ENCODE measurements around the gene HMGCS2.

HMGCS2 gene

GRCh38 chr1:119773711-119774241 is 5.1 kb upstream of the HMGCS2 start:
- H3K27ac ChIP-seq (ENCODE audit: low read length): no peak overlapping the region
- no peaks in the 10 kb centered on the region for H3K36me3 ChIP-seq (ENCODE audit: control insufficient read depth, low read depth, low read length)
- peaks cover 6% of the 10 kb centered on the region for H3K4me1 ChIP-seq (ENCODE audit: control insufficient read depth, low read depth, low read length)
- H3K9me3 ChIP-seq (ENCODE audit: control insufficient read depth, low read depth, low read length): no peaks in the 10 kb centered on the region
- no peak overlapping the region for H3K4me3 ChIP-seq (ENCODE audit: low read length)
- no peak overlapping the region for H3K9ac ChIP-seq (ENCODE audit: low read length)
- no peaks in the 10 kb centered on the region for H3K27me3 ChIP-seq (ENCODE audit: control insufficient read depth, insufficient read depth, low read length)

GRCh38 chr1:119772298-119772697 is 3.6 kb upstream of the HMGCS2 start:
- Histone ChIP-seq H3K36me3 (ENCODE audit: control insufficient read depth, low read depth, low read length) (no peaks in the 10 kb centered on the region), H3K4me3 (ENCODE audit: low read length) (no peak overlapping the region), H3K9ac (ENCODE audit: low read length) (no peak overlapping the region), H3K27ac (ENCODE audit: low read length) (no peak overlapping the region), H3K4me1 (ENCODE audit: control insufficient read depth, low read depth, low read length) (peaks cover 6% of the 10 kb centered on the region), H3K27me3 (ENCODE audit: control insufficient read depth, insufficient read depth, low read length) (no peaks in the 10 kb centered on the region), H3K9me3 (ENCODE audit: control insufficient read depth, low read depth, low read length) (no peaks in the 10 kb centered on the region)

GRCh38 chr1:119771770-119772169 is 3.1 kb upstream of the HMGCS2 start:
- no peaks in the 10 kb centered on the region for H3K27me3 ChIP-seq (ENCODE audit: control insufficient read depth, insufficient read depth, low read length)
- H3K4me3 ChIP-seq (ENCODE audit: low read length): no peak overlapping the region
- H3K27ac ChIP-seq (ENCODE audit: low read length): no peak overlapping the region
- H3K9ac ChIP-seq (ENCODE audit: low read length): no peak overlapping the region
- peaks cover 6% of the 10 kb centered on the region for H3K4me1 ChIP-seq (ENCODE audit: control insufficient read depth, low read depth, low read length)
- H3K36me3 ChIP-seq (ENCODE audit: control insufficient read depth, low read depth, low read length): no peaks in the 10 kb centered on the region
- H3K9me3 ChIP-seq (ENCODE audit: control insufficient read depth, low read depth, low read length): no peaks in the 10 kb centered on the region

GRCh38 chr1:119771016-119771415 is 2.3 kb upstream of the HMGCS2 start:
- Histone ChIP-seq H3K9ac (ENCODE audit: low read length) (no peak overlapping the region), H3K9me3 (ENCODE audit: control insufficient read depth, low read depth, low read length) (no peaks in the 10 kb centered on the region), H3K27ac (ENCODE audit: low read length) (no peak overlapping the region), H3K36me3 (ENCODE audit: control insufficient read depth, low read depth, low read length) (no peaks in the 10 kb centered on the region), H3K27me3 (ENCODE audit: control insufficient read depth, insufficient read depth, low read length) (no peaks in the 10 kb centered on the region), H3K4me1 (ENCODE audit: control insufficient read depth, low read depth, low read length) (peaks cover 6% of the 10 kb centered on the region), H3K4me3 (ENCODE audit: low read length) (no peak overlapping the region)

GRCh38 chr1:119767486-119767885 is 1.2 kb downstream of the HMGCS2 start:
- H3K4me3 ChIP-seq (ENCODE audit: low read length): no peak overlapping the region
- no peaks in the 10 kb centered on the region for H3K9me3 ChIP-seq (ENCODE audit: control insufficient read depth, low read depth, low read length)
- no peaks in the 10 kb centered on the region for H3K4me1 ChIP-seq (ENCODE audit: control insufficient read depth, low read depth, low read length)

GRCh38 chr1:119766374-119766794 is 2.3 kb downstream of the HMGCS2 start:
- no peak overlapping the region for H3K9ac ChIP-seq (ENCODE audit: low read length)

More at GRCh38 chr1:119767486-119767885, 1.2 kb downstream of the HMGCS2 start:
- Histone ChIP-seq H3K36me3 (ENCODE audit: control insufficient read depth, low read depth, low read length) (no peaks in the 10 kb centered on the region), H3K9ac (ENCODE audit: low read length) (no peak overlapping the region), H3K27ac (ENCODE audit: low read length) (no peak overlapping the region), H3K27me3 (ENCODE audit: control insufficient read depth, insufficient read depth, low read length) (no peaks in the 10 kb centered on the region)

GRCh38 chr1:119764220-119764619 is 4.5 kb downstream of the HMGCS2 start:
- H3K27ac ChIP-seq (ENCODE audit: low read length): no peak overlapping the region
- H3K4me3 ChIP-seq (ENCODE audit: low read length): no peak overlapping the region
- H3K36me3 ChIP-seq (ENCODE audit: control insufficient read depth, low read depth, low read length): no peaks in the 10 kb centered on the region
- H3K4me1 ChIP-seq (ENCODE audit: control insufficient read depth, low read depth, low read length): no peaks in the 10 kb centered on the region
- H3K9me3 ChIP-seq (ENCODE audit: control insufficient read depth, low read depth, low read length): no peaks in the 10 kb centered on the region
- no peaks in the 10 kb centered on the region for H3K27me3 ChIP-seq (ENCODE audit: control insufficient read depth, insufficient read depth, low read length)
- no peak overlapping the region for H3K9ac ChIP-seq (ENCODE audit: low read length)

More at GRCh38 chr1:119766374-119766794, 2.3 kb downstream of the HMGCS2 start:
- H3K4me3 ChIP-seq (ENCODE audit: low read length): no peak overlapping the region
- no peaks in the 10 kb centered on the region for H3K9me3 ChIP-seq (ENCODE audit: control insufficient read depth, low read depth, low read length)
- H3K36me3 ChIP-seq (ENCODE audit: control insufficient read depth, low read depth, low read length): no peaks in the 10 kb centered on the region
- no peaks in the 10 kb centered on the region for H3K4me1 ChIP-seq (ENCODE audit: control insufficient read depth, low read depth, low read length)
- no peaks in the 10 kb centered on the region for H3K27me3 ChIP-seq (ENCODE audit: control insufficient read depth, insufficient read depth, low read length)
- H3K27ac ChIP-seq (ENCODE audit: low read length): no peak overlapping the region

- Histone ChIP-seq H3K4me1 (ENCODE audit: control insufficient read depth, low read depth, low read length) (no peaks in the 10 kb centered on the region), H3K9ac (ENCODE audit: low read length) (no peak overlapping the region), H3K27ac (ENCODE audit: low read length) (no peak overlapping the region), H3K36me3 (ENCODE audit: control insufficient read depth, low read depth, low read length) (no peaks in the 10 kb centered on the region), H3K4me3 (ENCODE audit: low read length) (no peak overlapping the region), H3K27me3 (ENCODE audit: control insufficient read depth, insufficient read depth, low read length) (no peaks in the 10 kb centered on the region), H3K9me3 (ENCODE audit: control insufficient read depth, low read depth, low read length) (no peaks in the 10 kb centered on the region)
Observed at GRCh38 chr1:119762953-119763352, 5.8 kb downstream of the HMGCS2 start.

- Histone ChIP-seq H3K9ac (ENCODE audit: low read length) (no peak overlapping the region), H3K4me1 (ENCODE audit: control insufficient read depth, low read depth, low read length) (no peaks in the 10 kb centered on the region), H3K36me3 (ENCODE audit: control insufficient read depth, low read depth, low read length) (no peaks in the 10 kb centered on the region)
Observed at GRCh38 chr1:119762409-119762808, 6.3 kb downstream of the HMGCS2 start.

GRCh38 chr1:119758584-119758983 is 10.1 kb downstream of the HMGCS2 start:
- no peaks in the 10 kb centered on the region for H3K36me3 ChIP-seq (ENCODE audit: control insufficient read depth, low read depth, low read length)
- H3K9ac ChIP-seq (ENCODE audit: low read length): no peak overlapping the region
- no peak overlapping the region for H3K4me3 ChIP-seq (ENCODE audit: low read length)
- no peaks in the 10 kb centered on the region for H3K9me3 ChIP-seq (ENCODE audit: control insufficient read depth, low read depth, low read length)
- no peak overlapping the region for H3K27ac ChIP-seq (ENCODE audit: low read length)
- no peaks in the 10 kb centered on the region for H3K4me1 ChIP-seq (ENCODE audit: control insufficient read depth, low read depth, low read length)
- H3K27me3 ChIP-seq (ENCODE audit: control insufficient read depth, insufficient read depth, low read length): no peaks in the 10 kb centered on the region

More at GRCh38 chr1:119762409-119762808, 6.3 kb downstream of the HMGCS2 start:
- Histone ChIP-seq H3K27me3 (ENCODE audit: control insufficient read depth, insufficient read depth, low read length) (no peaks in the 10 kb centered on the region), H3K4me3 (ENCODE audit: low read length) (no peak overlapping the region), H3K27ac (ENCODE audit: low read length) (no peak overlapping the region), H3K9me3 (ENCODE audit: control insufficient read depth, low read depth, low read length) (no peaks in the 10 kb centered on the region)

GRCh38 chr1:119752592-119752991 is 16.1 kb downstream of the HMGCS2 start:
- Histone ChIP-seq H3K9ac (ENCODE audit: low read length) (no peak overlapping the region), H3K36me3 (ENCODE audit: control insufficient read depth, low read depth, low read length) (no peaks in the 10 kb centered on the region), H3K4me1 (ENCODE audit: control insufficient read depth, low read depth, low read length) (no peaks in the 10 kb centered on the region), H3K9me3 (ENCODE audit: control insufficient read depth, low read depth, low read length) (no peaks in the 10 kb centered on the region), H3K27ac (ENCODE audit: low read length) (no peak overlapping the region), H3K27me3 (ENCODE audit: control insufficient read depth, insufficient read depth, low read length) (no peaks in the 10 kb centered on the region), H3K4me3 (ENCODE audit: low read length) (no peak overlapping the region)

- no peaks in the 10 kb centered on the region for H3K9me3 ChIP-seq (ENCODE audit: control insufficient read depth, low read depth, low read length)
- H3K4me3 ChIP-seq (ENCODE audit: low read length): no peak overlapping the region
- peaks cover 10% of the 10 kb centered on the region for H3K4me1 ChIP-seq (ENCODE audit: control insufficient read depth, low read depth, low read length)
- H3K27ac ChIP-seq (ENCODE audit: low read length): no peak overlapping the region
- H3K9ac ChIP-seq (ENCODE audit: low read length): no peak overlapping the region
- H3K36me3 ChIP-seq (ENCODE audit: control insufficient read depth, low read depth, low read length): peaks cover 14% of the 10 kb centered on the region
- H3K27me3 ChIP-seq (ENCODE audit: control insufficient read depth, insufficient read depth, low read length): no peaks in the 10 kb centered on the region
Observed at GRCh38 chr1:119748040-119748439, 20.7 kb downstream of the HMGCS2 start.

All from iPS-18a (cell line).